Sigmoid colon (tissue), 4 donors: ENCODE measurements around the gene FABP3.

Experiments
- CTCF ChIP-seq, 4 experiments: fragments of 450-650 bp in 3 of 4; fragments of 200-600 bp in 1 of 4; IDR thresholded peaks; one replicate each; pipeline ENCODE4 v1.5.1; 2016 to 2019; ENCODE audit warnings: antibody characterized with exemption in 4 of 4, mild to moderate bottlenecking in 3 of 4, moderate library complexity in 2 of 4
- EP300 ChIP-seq, 4 donors: sonication (generic); formaldehyde crosslinking; IDR thresholded peaks; one replicate each; pipeline ENCODE4 v1.6.1; 2017; ENCODE audit warnings: antibody characterized with exemption in 4 of 4
- POLR2A ChIP-seq, 2 donors: fragments of 450-650 bp; IDR thresholded peaks; one replicate each; pipeline ENCODE4 v1.6.1; 2016; ENCODE audit warnings: antibody characterized with exemption in 2 of 2, mild to moderate bottlenecking in 2 of 2, moderate library complexity in 2 of 2
- POLR2AphosphoS5 ChIP-seq, 4 donors: sonication (generic); formaldehyde crosslinking; IDR thresholded peaks; one replicate each; pipeline ENCODE4 v1.6.1; 2017; ENCODE audit warnings: antibody characterized with exemption in 4 of 4

DNA sequence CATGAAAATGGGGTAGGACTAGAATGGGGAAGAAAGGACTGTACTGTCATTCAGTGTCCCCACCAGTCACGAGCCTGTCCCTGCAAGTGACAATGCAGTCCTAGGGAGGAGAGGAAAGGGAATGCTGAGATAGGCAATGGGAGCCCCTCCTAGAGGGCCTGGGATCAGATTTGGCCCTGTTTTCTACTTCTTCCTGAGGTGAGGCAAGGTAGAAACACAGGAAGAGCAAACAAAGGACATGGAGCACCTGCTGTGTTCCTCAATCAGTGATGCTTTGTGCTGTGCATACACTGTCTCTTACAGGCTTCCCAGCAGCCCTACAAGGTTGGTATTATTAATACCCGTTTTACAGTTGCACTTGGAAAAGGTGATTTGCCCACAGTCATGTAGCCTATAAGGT lies 6.1 kb downstream of the FABP3 start:
- TF ChIP-seq CTCF (IDR thresholded peaks at IDR 0.05) (no peak), EP300 (IDR thresholded peaks at IDR 0.05) (no peak), POLR2AphosphoS5 (IDR thresholded peaks at IDR 0.05) (no peak), POLR2A (IDR thresholded peaks at IDR 0.05) (no peak)
